Measurements from ENCODE around the gene PLCH2. TPM values are rescaled to one million over a fixed set of nuclear protein-coding genes. Genes with fewer than 3 reads are reported as not detected.
A peak's percentile ranks its signal among the peaks of the same experiment; 100 is the strongest.
"Not testable (repeated sequence)": the region's sequence is repeated elsewhere in the genome, so short reads cannot be mapped to it uniquely, and the experiment has no call there.

PLCH2 gene
- total RNA-seq, 3 donors from 2014 or later: 0.58 to 1.3 (median 0.81) TPM

DNA sequence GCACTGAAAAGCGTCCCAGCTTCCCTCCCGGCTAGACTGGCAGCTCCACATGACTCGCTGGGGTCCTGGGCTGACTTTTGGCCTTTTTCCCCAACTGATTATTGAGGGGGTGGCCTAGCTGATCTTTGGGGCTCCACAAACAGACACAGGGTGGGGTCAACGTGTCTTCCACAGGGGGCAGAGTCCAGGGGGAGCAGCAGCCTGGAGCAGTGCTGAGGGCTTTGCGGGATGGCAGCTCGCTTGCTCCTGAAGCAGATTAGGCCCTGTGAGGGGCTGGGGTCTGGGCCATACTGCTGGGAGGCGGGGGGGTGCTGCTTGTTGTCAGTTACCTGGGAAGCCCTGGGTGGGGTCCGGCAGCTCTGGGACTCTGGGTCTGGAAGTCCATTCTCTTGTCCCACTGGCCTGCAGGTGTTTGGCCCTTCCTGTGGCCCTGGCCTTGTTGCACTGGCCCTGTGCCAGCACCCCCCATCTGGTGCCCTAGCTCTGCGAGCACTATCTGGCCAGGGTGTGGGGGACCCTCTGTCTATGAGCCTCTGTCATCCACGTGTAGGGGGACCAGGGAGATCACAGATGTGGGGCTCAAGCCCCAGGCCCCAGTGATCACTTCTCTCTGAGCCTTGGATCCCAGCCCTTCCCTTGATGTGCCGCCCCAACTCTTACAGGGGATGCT, 66.3 kb downstream of the PLCH2 start:
- Mint-ChIP-seq H3K4me3 (no peak overlapping the region), H3K36me3 (ENCODE audit: insufficient read depth) (no peaks in the 10 kb centered on the region), H3K9me3 (no peaks in the 10 kb centered on the region), H3K27me3 (ENCODE audit: low read depth) (no peaks in the 10 kb centered on the region), H3K4me1 (ENCODE audit: low read depth) (peaks cover 13% of the 10 kb centered on the region)
- DNase-seq: no peak
- ATAC-seq: no peak

- H3K36me3 Mint-ChIP-seq (ENCODE audit: insufficient read depth): no peaks in the 10 kb centered on the region
- ATAC-seq (no peak), DNase-seq (peak; percentile 36)
- H3K4me1 Mint-ChIP-seq (ENCODE audit: low read depth): peaks cover 23% of the 10 kb centered on the region
- H3K9me3 Mint-ChIP-seq: no peaks in the 10 kb centered on the region
- H3K27me3 Mint-ChIP-seq (ENCODE audit: low read depth): no peaks in the 10 kb centered on the region
- no peak overlapping the region for H3K4me3 Mint-ChIP-seq
Observed at GRCh38 chr1:2543543-2544092, 67.5 kb downstream of the PLCH2 start.

- ATAC-seq (no peak), DNase-seq (no peak)
- H3K4me3 Mint-ChIP-seq: no peak overlapping the region
- no peaks in the 10 kb centered on the region for H3K36me3 Mint-ChIP-seq (ENCODE audit: insufficient read depth)
- no peaks in the 10 kb centered on the region for H3K27me3 Mint-ChIP-seq (ENCODE audit: low read depth)
- H3K9me3 Mint-ChIP-seq: no peaks in the 10 kb centered on the region
- peaks cover 29% of the 10 kb centered on the region for H3K4me1 Mint-ChIP-seq (ENCODE audit: low read depth)
Observed at GRCh38 chr1:2544093-2544874, 68.2 kb downstream of the PLCH2 start.

DNA sequence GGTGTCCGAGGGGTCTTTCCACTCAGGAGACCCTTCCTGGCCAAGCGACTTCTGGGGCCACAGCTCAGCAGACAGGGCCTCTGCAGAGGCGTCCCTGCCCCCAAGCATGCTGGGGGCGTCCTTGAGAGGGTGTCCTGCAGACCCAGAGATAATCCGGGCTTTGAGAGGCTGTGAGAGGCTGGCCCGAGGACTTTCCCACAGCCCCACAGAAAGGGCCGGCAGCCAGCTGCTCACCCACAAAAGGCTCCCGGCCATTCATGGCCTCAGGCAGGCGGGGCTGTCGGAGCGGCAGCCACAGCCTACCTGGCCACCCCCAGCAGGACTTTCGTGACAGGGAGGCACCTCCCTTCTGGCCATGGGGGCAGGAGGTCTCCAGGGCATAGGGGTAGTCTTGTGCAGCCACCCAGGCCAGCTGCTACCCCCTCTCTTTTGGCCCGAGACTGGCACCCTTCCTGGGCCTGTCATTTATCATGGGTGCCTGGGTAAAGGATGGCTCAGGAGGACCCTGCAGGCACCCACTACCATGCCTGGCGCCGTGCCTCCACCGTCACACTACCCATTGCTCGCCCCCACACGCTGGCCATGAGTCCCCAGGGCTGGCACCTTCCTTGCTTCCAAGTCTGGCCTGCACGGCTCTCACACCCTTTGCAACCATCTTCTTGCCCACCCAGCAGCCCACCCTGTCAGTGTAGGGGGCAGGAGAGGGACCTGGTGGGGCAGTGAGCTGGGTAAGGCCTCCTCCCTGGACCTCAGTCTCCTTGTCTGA, 69.0 kb downstream of the PLCH2 start:
- Mint-ChIP-seq H3K36me3 (ENCODE audit: insufficient read depth) (no peaks in the 10 kb centered on the region), H3K9me3 (no peaks in the 10 kb centered on the region), H3K4me1 (ENCODE audit: low read depth) (peaks cover 34% of the 10 kb centered on the region), H3K27me3 (ENCODE audit: low read depth) (no peaks in the 10 kb centered on the region), H3K4me3 (no peak overlapping the region)
- DNase-seq: no peak
- ATAC-seq: no peak

DNA sequence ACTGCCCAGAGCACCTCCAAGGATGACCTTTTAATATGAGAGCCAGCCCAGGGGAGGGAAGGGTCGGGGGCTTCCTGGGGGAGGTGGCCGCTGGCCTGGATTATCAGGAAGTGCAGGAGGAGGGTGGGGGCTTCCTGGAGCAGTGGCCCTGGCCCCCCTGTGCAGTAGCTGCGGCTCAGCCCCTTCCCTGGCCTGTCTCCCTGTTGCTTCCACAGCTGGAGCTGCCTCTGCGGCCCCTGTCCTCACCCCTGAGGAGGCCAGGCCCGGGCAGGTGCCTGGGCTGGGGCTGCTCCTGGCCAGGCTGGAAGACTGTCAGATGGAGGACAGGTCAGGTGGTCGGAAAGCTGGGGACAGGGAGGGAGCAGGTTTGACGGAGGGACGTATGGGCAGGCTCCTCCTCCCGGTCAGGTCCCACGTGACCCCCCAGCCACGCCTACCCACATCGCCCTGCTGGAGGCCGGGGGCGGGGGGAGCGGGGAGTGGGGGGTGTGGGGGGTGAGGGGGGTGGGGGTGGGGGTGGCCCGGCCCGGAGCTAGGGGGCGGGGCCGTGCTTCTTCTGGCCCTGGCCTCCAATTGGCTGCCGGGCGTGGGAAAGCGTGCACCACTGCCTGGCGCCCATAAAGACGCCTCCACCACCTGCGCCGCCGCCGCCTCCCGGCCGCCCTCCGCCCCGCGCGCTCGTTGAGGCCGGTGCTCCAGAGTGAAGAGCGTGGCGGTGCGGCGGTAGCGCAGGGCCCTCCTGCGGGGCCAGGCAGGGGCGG, 69.8 kb downstream of the PLCH2 start:
- peaks cover 34% of the 10 kb centered on the region for H3K4me1 Mint-ChIP-seq (ENCODE audit: low read depth)
- peak overlapping the region; percentile 85 for H3K4me3 Mint-ChIP-seq
- no peaks in the 10 kb centered on the region for H3K27me3 Mint-ChIP-seq (ENCODE audit: low read depth)
- no peaks in the 10 kb centered on the region for H3K9me3 Mint-ChIP-seq
- ATAC-seq (peak; percentile 47 to 49), DNase-seq (peak; percentile 84)
- no peaks in the 10 kb centered on the region for H3K36me3 Mint-ChIP-seq (ENCODE audit: insufficient read depth)

- ATAC-seq: peak; percentile 48 to 62
- peak; percentile 68 for DNase-seq
- H3K4me1 Mint-ChIP-seq (ENCODE audit: low read depth): peaks cover 32% of the 10 kb centered on the region
- no peaks in the 10 kb centered on the region for H3K27me3 Mint-ChIP-seq (ENCODE audit: low read depth)
- H3K9me3 Mint-ChIP-seq: no peaks in the 10 kb centered on the region
- H3K4me3 Mint-ChIP-seq: peak overlapping the region; percentile 85
- H3K36me3 Mint-ChIP-seq (ENCODE audit: insufficient read depth): no peaks in the 10 kb centered on the region
Observed at GRCh38 chr1:2546515-2547209, 70.6 kb downstream of the PLCH2 start.

- DNase-seq (peak; percentile 27), ATAC-seq (peak; percentile 31 to 39)
- H3K9me3 Mint-ChIP-seq: no peaks in the 10 kb centered on the region
- H3K4me1 Mint-ChIP-seq (ENCODE audit: low read depth): peaks cover 30% of the 10 kb centered on the region
- peak overlapping the region; percentile 85 for H3K4me3 Mint-ChIP-seq
- H3K27me3 Mint-ChIP-seq (ENCODE audit: low read depth): no peaks in the 10 kb centered on the region
- H3K36me3 Mint-ChIP-seq (ENCODE audit: insufficient read depth): no peaks in the 10 kb centered on the region
Observed at GRCh38 chr1:2547210-2548067, 71.3 kb downstream of the PLCH2 start.

DNA sequence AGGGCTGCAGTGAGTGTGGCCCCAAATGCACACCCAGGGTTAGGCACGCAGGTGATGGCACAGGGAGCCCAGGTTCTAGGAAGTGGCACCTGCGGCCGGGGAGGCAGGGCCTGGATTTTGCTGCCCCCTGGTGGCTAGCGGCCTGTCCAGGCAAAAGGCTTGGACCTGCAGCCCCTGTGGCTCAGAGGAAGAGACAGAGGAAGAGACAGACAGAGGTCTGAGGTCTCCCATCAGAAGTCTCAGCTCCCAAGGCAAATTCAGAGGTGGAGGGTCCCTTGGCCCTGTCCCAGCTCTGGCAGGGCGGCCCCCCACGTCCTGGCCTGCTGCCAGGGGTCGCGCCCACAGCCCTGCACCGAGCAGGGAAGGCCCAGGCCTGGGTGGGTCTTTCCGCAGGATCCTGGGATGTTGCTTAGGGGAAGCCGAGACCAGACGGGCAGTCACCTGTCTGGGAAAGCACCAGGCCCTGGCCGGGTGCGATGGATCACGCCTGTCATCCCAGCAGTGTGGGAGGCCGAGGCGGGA, 72.0 kb downstream of the PLCH2 start:
- H3K27me3 Mint-ChIP-seq (ENCODE audit: low read depth): no peaks in the 10 kb centered on the region
- H3K4me3 Mint-ChIP-seq: peak overlapping the region; percentile 85
- DNase-seq (peak; percentile 84), ATAC-seq (peak; percentile 20 to 33)
- H3K36me3 Mint-ChIP-seq (ENCODE audit: insufficient read depth): no peaks in the 10 kb centered on the region
- peaks cover 30% of the 10 kb centered on the region for H3K4me1 Mint-ChIP-seq (ENCODE audit: low read depth)
- H3K9me3 Mint-ChIP-seq: no peaks in the 10 kb centered on the region

- peak overlapping the region; percentile 29 for H3K4me3 Mint-ChIP-seq
- not testable (repeated sequence) for ATAC-seq; DNase-seq; H3K36me3 Mint-ChIP-seq (ENCODE audit: insufficient read depth); H3K9me3 Mint-ChIP-seq; H3K27me3 Mint-ChIP-seq (ENCODE audit: low read depth)
- H3K4me1 Mint-ChIP-seq (ENCODE audit: low read depth): peaks cover 29% of the 10 kb centered on the region
Observed at GRCh38 chr1:2549367-2550029, 73.4 kb downstream of the PLCH2 start.

- not testable (repeated sequence) for H3K27me3 Mint-ChIP-seq (ENCODE audit: low read depth); H3K9me3 Mint-ChIP-seq; H3K4me3 Mint-ChIP-seq; DNase-seq; ATAC-seq; H3K36me3 Mint-ChIP-seq (ENCODE audit: insufficient read depth)
- H3K4me1 Mint-ChIP-seq (ENCODE audit: low read depth): peaks cover 34% of the 10 kb centered on the region
Observed at GRCh38 chr1:2550309-2550861, 74.3 kb downstream of the PLCH2 start.

DNA sequence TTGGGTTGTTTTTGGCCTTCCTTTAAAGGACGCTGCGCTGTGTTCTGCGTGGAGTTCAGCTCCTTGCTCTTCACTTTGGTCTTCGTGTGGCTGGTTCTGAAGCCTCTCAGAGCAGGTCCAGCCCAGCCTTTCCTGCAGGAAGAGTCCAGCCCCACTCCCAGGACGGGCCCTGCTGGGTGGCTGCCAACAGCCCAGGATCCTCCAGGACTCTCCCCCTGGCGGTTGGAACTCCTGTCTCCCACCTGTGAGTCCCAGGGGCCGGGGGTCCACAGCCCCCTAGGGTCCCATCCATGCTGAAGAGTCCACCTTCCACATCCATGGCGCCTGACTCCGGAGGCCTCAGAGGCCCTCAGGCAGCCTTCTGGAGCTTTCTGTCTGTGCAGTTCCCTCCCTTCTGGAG, 75.5 kb downstream of the PLCH2 start:
- H3K4me3 Mint-ChIP-seq; ATAC-seq; H3K9me3 Mint-ChIP-seq; H3K36me3 Mint-ChIP-seq (ENCODE audit: insufficient read depth); H3K27me3 Mint-ChIP-seq (ENCODE audit: low read depth); DNase-seq: not testable (repeated sequence)
- peaks cover 42% of the 10 kb centered on the region for H3K4me1 Mint-ChIP-seq (ENCODE audit: low read depth)

DNA sequence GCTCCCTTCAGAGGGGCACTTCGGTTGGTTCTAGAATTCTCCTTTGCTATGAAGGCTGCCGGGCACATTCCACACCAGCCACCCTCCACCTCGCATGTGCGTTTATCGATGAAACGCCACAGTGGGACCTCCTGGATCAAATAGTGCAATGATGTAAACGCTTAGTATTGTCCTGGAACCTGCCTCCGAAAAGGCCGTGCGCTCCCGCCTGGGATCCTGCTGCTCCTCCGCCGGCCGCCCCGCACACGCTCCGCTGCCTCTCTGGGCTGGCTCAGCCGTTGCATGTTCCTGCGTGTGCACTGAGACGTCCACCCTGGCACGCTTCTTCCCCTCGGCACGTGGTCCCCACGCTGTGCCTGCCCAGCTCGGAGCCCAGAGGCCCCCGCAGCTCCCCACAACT, 76.1 kb downstream of the PLCH2 start:
- H3K4me1 Mint-ChIP-seq (ENCODE audit: low read depth): peaks cover 41% of the 10 kb centered on the region
- ATAC-seq: no peak

More for the DNA sequence above, 76.1 kb downstream of the PLCH2 start:
- no peaks in the 10 kb centered on the region for H3K27me3 Mint-ChIP-seq (ENCODE audit: low read depth)
- H3K4me3 Mint-ChIP-seq: no peak overlapping the region
- H3K36me3 Mint-ChIP-seq (ENCODE audit: insufficient read depth): no peaks in the 10 kb centered on the region
- no peaks in the 10 kb centered on the region for H3K9me3 Mint-ChIP-seq
- no peak for DNase-seq
